Stimulated activated CD4-positive, alpha-beta T cell treated with anti-CD3 and anti-CD28 coated beads, Interleukin-1b, Interleukin-23, amount 100 ng/mL, for 1 hour (primary cell): ENCODE results near the gene PPP2R2D.

Experiments used
- DNase-seq, 2 donors: peaks; one replicate each; pipeline ENCODE4 v3.0.0-alpha.2; 2020; ENCODE audit warnings: low read depth in 2 of 2

Gene PPP2R2D

GRCh38 chr10:131888186-131888604 lies 12.6 kb upstream of the PPP2R2D start:
- DNase-seq, result no peak

- DNase-seq, result no peak
Observed at GRCh38 chr10:131889755-131890154, 11.1 kb upstream of the PPP2R2D start.

- no peak for DNase-seq
Observed at GRCh38 chr10:131890276-131891195, 10.3 kb upstream of the PPP2R2D start.

- no peak for DNase-seq
Observed at GRCh38 chr10:131891196-131891928, 9.4 kb upstream of the PPP2R2D start.

GRCh38 chr10:131891929-131892805 lies 8.6 kb upstream of the PPP2R2D start:
- no peak for DNase-seq

GRCh38 chr10:131892806-131893675 lies 7.8 kb upstream of the PPP2R2D start:
- no peak for DNase-seq

GRCh38 chr10:131895116-131895515 lies 5.7 kb upstream of the PPP2R2D start:
- DNase-seq, result no peak

GRCh38 chr10:131896403-131896802 lies 4.4 kb upstream of the PPP2R2D start:
- DNase-seq, result no peak

- DNase-seq, result no peak
Observed at GRCh38 chr10:131897297-131897899, 3.4 kb upstream of the PPP2R2D start.

- DNase-seq, result no peak
Observed at GRCh38 chr10:131898061-131898460, 2.7 kb upstream of the PPP2R2D start.

- no peak for DNase-seq
Observed at GRCh38 chr10:131898713-131899112, 2.1 kb upstream of the PPP2R2D start.

- no peak for DNase-seq
Observed at GRCh38 chr10:131899116-131899690, 1.6 kb upstream of the PPP2R2D start.

- no peak for DNase-seq
Observed at GRCh38 chr10:131899695-131900349, 986 bp upstream of the PPP2R2D start.

- no peak for DNase-seq
Observed at GRCh38 chr10:131901181-131901829, 497 bp downstream of the PPP2R2D start.

GRCh38 chr10:131902211-131902610 lies 1.4 kb downstream of the PPP2R2D start:
- DNase-seq, result no peak

- no peak for DNase-seq
Observed at GRCh38 chr10:131902691-131903090, 1.9 kb downstream of the PPP2R2D start.

- no peak for DNase-seq
Observed at GRCh38 chr10:131905267-131905571, 4.4 kb downstream of the PPP2R2D start.

- no peak for DNase-seq
Observed at GRCh38 chr10:131905603-131906268, 4.9 kb downstream of the PPP2R2D start.

- DNase-seq, result no peak
Observed at GRCh38 chr10:131906269-131906639, 5.4 kb downstream of the PPP2R2D start.
